GM21619 (cell line): Measurements from ENCODE around the gene EML2.
"Not testable (repeated sequence)": the region's sequence is repeated elsewhere in the genome, so short reads cannot be mapped to it uniquely, and the experiment has no call there.

Experiments used
- ATAC-seq: cut with Tn5 transposase; IDR thresholded peaks from one replicate; pipeline ENCODE4 v1.9.1; 2021; ENCODE audit not compliant: unreplicated experiment

Gene EML2

DNA sequence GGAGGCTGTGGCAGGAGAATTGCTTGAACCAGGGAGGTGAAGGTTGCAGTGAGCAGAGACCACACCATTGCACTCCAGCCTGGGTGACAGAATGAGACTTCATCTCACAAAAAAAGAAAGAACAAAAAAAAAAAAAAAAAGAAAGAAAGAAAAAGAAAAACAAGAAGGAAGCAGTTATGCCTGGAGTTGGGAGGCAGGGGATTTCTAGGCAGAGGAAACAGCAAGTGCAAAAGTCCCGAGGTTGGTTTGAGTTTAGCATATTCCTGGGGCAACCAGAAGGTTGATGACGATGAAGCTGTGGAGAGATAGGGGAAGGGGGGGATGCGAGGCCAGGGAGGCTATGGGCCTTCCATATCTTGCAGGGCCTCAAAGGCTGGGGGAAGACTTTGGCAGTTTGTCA lies 11.5 kb upstream of the EML2 start:
- no peak for ATAC-seq

DNA sequence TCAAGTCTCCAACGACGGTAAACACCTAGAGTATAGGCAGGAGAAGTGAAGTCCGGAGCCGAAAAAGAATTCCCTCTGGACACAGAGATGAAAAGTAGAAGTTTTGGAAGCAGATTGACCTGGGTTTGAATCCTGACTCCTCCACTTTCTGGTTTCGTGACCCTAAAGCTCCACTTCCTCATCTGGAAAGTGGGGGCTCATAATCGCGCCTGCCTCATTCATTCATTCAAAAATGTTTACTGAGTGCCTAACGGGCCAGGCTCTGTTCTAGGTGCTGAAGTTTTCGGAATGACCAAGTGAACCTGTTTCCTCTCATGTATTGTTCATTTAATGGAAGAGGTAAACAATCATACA lies 7.1 kb upstream of the EML2 start:
- no peak for ATAC-seq

DNA sequence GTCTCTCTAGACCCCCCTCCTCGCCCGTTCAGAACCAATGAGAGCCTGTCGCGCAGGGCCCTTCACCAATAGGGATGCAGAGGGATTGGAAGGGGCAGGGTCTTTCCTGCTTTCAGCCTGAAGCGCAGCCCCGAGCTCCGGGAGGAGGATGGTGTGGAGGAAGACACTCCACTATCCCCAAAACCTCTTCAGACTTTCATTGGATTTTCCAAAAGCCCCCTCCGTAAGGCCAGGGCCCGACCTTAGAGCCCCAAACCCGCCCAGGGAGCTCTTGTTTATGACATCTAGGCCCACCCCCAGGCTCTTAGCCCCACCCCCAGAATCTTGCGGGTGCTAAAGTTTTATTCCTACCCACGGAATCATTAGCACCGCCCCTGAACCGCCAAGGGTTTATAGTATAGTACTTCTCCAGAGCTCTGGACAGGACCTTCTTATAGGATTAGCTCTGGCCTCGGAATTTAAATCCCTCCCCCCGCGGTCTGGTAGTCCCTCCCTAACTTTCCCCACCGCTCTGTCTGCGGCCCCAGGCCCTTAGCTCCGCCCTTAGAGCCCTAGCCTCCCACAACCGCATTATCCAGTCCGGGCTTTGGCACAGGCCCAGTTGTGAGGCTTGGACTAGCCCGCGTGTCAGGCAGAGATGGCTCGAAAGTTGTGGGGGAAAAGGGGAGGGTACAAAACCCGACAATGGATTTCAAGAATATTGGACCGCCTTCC lies 6.6 kb upstream of the EML2 start:
- ATAC-seq = peak; percentile 32

DNA sequence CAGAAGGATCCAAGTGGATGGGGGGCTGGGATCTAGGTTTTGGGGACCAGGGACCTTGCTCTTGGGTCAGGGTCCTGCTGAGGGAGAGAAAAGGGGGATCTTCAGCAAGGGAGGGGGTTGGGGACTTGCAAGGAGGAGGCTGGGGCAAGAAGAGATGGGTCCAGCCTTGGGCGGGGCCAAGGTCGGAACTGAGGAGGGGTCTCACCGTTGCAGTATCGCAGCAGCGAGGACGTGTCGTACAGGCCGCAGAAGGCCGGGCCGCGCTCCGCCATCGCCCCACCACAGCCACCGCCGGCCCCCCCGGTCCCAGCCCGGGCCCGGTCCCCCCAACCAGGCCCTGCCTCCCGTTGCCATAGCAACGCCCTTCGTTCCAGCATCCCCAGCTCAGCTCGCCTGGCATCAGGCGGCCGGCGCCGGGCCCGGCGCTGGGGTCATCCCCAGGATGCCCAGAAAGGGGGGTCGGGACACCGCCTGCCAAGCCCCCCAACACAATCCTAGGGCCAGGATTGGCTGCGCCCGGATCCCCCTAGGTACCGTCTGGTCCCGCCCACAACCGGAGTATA lies 6.0 kb upstream of the EML2 start:
- no peak for ATAC-seq

DNA sequence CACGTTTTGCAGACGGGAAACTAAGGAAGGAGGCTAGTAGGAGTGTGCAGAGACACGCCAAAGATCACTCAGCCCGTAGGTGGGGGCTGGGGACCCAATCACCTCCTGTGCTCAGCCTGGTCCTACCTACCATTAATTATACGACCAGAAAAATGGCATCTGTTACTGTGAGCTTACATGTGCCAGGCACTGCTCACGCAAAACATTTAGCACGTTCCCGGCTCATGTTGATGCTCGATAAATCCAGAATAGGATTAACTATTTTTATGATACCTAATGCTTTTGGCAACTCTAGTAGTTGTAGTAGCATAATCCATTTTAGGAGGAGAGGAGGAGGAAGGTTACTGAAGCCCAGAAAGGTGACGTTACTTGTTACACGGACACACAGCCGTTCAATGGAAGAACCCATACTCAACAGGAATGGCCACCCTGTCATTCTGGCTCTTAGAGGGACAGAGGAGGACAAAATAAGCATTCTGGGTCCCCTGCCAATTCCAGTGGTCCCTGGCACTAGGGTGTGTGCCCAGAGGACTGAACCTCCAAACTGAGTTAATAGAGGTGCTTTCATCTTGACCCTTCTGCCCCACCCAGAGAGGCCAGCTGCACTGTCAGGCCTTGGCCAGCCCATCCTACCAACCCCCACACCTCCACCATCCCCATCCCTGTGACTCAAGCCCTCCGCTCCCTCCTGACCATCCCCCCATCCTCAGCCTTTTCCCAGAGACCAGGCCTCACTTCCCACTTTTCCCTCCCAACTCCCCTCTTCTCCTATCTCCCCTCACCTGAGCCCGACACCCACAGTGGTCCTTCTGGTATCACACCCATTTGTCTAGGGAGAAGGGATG lies 5.0 kb upstream of the EML2 start:
- no peak for ATAC-seq

DNA sequence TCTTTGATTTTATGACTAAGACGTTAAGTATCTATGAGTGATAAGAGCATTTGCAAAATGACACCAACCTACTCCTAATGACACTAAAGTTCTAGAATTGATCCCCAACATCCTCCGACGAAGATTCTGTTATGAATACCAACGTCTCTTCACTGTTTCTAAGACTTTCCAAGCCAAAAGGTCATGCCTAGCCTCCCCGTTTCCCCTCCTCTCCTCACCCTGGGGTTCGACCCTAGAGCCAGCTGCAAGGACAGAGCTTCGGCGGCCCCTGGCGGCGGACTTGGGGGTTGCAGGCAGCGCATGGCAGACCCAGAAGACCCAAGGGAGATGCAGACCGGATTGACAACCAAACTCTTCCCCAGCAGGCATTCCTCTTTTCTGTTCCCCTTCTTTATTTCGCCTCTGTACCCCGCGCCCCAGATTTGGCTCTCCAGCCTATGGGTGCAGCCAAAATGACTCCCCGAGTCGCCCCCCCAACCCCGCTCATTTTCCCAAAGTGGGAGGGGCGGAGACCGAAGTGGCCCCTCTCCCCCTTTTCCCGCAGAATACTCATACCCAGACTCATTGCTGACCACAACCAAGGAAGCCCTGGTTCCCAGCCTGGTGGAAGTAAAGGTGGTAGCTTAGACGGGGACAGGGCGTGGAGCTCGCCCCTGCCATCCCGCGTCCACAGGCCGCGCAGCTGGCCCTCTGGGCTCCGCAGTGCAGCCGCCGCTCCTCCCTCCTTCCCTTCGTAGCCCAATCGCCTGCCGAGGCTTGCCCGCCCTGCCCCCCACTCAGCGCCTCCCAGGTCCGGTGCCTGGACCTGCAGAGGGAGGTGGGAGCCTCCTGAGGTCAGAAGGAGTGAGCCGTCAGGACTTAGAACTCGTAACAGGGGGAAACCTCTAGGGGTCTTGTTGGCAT lies 4.1 kb upstream of the EML2 start:
- no peak for ATAC-seq

DNA sequence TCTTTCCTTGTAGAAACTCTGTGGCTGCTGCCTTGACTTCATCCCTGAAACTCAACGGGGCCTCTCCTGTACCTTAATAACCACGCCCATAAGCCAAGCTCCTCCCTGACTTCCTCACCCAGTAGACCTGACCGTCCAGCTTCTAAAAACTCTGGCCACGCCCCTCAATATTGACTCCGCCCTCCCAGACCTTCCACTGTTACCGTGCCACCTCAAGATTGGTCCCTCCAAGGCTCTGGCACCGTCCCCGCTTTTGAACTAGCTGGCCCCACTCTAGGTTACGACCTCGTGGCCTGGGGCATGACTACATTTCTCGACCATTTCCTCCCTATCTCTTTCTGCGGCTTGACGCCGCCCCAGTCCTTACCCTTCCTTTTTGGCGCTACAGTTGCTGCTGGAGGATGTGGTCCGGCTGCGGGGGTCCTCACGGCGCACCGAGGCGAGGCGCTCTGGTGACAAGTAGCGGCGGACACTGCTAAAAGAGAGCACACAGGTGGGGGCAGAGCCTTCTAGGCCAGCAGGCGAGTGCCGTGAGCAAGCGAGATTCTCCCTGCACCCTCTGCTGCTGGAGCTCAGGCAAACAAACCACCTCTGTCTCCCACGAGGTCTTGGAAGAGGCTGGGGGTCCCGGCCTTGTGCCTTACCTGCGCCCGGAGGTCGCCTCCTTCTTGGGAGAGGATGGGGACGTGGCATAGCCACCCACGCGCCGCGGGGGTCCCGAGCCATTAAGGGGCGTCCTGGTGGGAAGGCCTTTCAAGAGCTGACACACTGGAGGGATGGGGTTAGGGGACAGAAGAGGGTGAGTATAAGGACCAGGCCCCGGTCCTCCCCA lies 2.3 kb upstream of the EML2 start:
- ATAC-seq = peak; percentile 33

DNA sequence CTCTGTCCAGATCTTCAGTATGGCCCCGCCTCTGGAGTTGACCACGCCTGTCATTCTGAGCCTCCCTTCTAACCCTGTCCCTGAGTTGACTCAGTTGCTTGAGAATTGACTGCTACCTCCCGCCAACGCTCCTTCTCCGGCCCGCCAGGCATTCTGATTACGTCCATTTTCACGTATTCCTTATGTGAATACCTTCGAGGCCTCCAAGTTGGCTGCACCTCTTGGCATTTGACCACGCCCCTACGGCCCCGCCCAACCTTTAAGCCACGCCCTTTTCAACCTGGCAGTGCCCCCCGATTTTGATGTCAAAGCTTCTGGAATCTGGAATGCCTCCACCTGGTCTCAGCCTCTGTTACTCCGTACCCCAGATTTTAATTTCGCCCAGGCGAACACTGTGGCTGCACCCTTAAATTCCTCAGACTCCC lies 1.7 kb upstream of the EML2 start:
- no peak for ATAC-seq

DNA sequence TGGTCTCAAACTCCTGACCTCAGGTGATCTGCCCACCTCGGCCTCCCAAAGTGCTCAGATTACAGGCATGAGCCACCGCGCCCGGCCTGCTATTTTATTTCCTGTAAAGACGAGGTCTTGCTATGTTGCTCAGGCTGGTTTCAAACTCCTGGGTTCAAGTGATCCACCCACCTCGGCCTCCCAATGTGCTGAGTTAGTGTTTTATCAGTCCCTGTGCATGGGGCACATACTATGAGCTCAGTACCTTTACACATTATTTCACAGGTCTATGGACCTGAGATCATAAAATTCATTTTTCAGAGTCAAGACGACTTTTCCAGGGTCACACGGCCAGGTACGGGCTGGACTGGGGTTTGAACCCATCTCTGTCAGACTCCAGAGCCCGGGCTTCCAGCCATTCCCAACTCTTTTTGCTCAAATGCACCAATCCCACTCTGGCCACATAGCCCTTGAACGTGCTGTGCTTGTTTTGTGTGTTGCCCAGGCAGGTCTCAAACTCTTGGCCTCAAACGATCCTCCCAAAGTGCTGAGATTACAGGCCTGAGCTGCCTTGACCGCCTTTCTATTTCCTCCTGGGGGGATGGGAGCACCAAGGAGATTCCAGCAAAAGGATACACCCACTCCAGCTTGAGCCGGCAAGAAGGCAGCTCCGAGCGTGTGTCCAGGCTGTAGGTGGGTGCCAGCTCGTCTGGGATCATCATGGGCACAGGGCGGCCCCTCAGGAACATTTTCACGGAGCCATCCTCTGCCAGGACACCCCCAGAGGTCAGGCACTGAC lies 1.1 kb downstream of the EML2 start:
- no peak for ATAC-seq

DNA sequence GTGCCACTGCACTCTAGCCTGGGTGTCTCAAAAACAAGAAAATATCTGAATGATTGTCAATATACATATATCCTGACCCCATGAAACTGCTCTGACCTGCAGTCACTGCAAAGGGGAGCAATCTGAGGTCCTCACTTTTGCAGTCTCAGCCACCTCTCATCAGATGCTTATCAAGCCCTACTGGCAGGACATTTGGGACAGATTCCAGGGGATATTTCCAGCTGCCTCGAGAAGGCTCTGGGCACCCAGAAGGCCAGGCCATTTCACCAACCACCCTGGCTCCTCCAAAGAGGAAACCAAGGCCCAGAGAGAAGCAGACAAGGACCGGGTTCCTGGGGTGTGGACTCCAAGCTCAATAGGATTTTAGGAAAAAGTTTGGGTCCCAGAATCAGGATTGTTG lies 2.3 kb downstream of the EML2 start:
- ATAC-seq = no peak

DNA sequence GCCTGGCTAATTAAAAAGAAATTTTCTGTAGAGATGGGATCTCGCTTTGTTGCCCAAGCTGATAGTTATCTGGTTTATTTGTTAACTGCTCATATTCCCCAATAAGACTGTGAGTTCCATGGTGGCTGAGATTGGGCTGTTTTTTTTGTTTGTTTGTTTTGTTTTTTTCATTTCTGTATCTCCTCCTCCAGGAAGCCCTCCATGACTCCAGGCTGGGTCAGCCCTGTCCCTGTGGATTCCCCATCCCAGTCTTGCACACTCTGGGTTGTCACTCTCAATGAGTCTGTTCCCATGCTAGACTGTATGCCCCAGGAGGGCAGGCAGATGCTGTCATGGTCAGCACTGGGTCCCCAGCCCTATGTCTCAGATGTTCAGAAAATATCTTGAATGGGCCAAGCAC lies 2.9 kb downstream of the EML2 start:
- no peak for ATAC-seq

DNA sequence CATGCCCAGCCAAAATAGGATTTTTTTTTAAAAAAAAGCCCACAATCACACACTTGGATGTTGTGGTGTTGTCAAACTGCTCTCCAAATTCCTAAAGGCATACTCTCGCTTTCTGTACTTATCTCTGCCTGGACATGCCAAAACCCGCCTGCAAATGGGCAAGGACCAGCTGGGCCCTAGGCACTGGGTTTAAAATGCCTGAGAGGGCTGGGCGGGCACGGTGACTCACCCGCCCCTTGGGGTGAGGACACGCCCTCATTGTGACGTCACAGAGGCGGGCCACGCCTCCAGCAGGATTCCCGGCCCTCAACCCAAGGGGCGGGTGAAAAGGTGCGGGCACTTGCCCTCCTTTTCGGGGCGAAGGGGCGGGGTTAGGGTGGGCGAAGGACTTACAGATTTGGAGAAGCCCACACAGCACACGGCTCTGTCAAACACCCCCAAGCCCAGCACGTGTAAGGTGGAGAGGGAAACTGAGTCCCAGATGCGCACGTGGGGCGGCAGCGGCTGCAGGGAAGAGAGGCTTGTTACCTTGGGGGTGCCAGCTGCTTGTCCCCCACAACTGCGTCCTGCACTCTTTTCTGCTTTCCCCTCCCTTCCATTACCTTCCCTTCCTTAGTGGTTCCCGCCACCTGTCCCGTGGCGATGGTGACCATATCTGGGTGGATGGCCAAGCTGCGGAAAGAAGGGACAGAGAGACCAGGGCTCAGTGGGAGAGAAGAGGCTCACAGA lies 6.6 kb downstream of the EML2 start:
- ATAC-seq = no peak

DNA sequence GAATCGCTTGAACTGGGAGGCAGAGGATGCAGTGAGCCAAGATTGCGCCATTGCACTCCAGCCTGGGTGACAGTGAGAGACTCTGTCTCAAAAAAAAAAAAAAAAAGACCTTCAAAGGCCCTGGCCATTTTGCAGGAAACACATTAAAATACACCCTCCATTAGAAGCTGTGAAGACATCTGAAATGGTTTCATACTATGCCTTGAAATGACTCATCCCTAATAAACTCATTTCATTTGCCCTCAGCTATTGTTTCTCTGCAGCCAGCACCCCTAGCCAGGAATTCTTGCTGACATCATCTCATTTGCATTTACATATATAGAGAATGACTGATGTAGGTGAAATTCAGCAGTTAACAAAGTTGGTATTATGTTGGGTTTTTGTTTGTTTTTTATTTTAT lies 8.7 kb downstream of the EML2 start:
- no peak for ATAC-seq

DNA sequence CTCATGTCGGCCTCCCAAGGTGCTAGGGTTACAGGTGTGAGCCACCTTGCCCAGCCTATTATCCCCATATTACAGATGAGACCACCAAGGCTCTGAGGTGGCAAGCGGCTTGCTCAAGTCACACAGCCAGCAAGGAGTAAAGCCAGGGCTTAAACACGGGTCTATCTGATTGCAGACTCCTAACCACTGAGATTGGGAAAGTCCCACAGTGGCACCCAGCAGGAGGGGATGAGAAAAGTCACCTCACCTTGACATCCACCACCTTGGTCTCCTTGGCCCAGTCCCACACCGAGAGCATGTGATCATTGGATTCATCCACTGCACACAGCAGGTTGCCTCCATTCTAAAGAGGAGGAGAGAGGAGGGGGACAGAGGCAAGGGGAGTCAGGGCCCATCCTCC lies 9.5 kb downstream of the EML2 start:
- no peak for ATAC-seq

DNA sequence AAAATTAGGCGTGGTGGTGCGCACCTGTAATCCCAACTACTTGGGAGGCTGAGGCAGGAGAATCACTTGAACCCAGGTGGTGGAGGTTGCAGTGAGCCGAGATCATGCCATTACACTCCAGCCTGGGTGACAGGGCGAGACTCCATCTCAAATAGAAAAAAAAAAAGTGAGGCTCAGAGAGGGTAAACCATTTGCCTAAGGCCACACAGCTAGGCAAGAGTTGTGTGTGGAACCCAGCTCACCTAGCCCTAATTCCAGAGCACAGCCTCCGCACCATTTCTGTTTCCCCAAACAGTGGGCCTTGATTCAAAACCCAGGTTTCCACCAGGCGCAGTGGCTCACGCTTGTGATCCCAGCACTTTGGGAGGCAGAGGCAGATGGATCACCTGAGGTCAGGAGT lies 11.0 kb downstream of the EML2 start:
- not testable (repeated sequence) for ATAC-seq

DNA sequence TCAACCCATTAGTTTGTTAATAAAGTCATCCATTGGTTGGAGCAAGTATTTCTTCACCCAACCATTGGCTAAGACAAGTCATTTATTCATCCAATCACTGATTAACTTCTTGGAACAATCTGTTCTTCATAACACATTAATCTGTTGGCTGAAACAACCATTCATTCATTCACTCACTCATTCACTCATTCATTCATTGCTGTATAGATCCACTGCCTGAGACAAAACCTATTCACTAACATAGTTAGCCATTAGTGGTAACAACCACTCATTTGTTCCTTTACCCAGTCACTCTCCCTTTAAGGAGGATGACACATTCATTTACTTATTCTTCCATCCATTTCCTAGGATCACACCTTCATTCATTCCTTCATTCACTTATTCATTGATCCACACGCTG lies 15.2 kb downstream of the EML2 start:
- ATAC-seq = no peak

DNA sequence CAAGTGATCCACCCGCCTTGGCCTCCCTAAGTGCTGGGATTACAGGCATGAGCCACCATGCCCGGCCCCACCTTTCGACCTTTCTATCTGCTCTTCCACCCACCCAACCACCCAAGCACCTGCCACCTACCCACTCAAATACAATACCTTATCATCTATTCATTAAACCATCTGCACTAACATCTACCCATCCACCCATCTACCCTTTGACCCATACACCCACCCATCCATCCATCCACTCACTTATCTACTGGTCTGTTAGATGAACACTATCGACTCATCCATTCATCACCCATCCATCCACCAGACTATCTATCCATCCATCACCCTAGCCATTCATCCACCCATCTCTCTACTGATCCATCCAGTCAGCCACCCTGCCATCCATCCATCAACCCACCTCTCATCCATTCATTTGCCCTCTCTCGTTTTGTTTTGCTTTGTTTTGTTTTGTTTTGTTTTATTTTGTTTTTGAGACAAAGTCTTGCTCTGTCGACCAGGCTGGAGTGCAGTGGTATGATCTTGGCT lies 17.2 kb downstream of the EML2 start:
- ATAC-seq = no peak

DNA sequence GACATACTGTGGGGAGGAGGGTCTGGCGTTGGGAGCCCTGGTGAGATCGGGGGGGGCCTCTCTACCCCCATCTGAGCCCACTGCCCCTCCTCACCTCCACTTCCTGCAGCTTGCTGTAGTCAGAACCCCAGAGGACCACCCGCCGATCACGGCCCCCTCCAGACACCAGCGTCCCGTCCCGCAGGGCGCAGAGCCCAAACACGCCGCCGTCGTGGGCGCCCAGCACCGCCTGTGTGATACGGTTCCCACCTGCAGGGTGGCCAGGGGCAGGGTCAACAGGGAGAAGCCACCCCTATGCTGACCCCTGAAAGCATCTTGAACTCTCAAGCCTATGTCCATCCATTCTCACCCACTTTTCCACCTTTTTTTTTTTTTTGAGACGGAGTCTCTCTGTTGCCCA lies 17.8 kb downstream of the EML2 start:
- ATAC-seq = no peak

DNA sequence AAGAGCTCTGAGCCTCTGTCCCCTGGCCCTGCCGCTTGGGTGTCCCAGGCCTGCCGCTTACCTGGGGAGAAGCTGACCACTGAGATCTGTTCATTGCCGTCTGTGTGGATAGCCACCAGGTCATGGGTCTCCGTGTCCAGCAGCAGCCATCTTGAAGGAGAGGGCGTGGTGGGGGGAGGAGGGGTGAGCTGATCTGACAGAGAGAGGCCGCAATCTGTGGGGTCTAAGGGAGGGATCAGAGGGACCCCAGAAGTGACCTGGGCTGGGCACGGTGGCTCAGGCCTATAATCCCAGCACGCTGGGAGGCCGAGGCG lies 22.5 kb downstream of the EML2 start:
- ATAC-seq = no peak
